ENCODE measurements around the gene AGBL1.

AGBL1 gene

DNA sequence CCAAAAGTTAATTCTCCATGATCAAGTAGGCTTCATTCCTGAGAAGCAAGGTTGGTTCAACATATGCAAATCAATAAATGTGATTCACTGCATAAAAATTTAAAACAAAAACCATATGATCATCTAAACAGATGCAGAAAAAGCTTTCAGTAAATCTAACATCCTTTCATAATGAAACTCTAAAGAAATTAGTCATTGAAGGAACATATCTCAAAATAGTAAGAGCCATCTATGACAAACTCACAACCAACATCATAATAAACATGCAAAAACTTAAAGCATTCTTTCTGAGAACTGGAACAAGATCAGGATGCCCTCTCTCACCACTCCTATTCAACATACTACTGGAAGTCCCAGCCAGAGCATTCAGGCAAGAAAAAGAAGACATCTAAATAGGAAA lies 254.1 kb downstream of the AGBL1 start:
- no peak for DNase-seq

DNA sequence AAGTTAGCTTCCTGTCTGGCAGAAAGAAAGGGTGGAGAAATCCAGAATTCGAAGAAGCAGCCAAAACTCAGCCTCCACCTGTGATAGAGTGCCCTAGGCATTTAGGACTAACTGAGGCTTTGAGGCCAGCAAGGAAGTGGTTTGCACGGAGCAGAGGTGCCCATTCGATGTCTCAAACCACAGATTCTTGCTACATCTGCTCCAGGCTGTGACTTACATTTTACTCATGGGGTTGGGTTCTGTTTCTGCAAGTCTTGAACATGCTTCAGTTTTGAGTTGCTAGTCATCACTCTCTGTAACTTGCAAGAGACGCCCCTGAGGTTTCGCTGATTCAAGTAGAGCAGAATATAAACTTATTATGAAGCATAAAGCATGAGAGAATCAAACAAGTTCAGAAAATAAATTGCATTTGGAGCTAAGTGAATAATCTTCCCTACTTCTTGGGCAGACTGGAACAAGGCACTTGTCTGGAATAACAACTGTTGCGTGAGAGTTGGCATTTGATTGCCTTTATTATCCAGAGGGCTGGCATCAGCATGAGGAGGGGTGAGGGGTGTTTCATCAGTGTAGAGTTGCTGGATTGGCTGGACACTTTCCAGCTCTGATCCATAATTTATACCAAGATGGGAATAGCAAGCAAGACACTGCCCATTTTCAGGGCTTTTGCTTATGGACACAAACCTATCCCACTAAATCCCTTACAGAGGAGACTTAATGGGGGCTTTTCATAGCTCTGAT lies 256.5 kb downstream of the AGBL1 start:
- DNase-seq, result no peak

DNA sequence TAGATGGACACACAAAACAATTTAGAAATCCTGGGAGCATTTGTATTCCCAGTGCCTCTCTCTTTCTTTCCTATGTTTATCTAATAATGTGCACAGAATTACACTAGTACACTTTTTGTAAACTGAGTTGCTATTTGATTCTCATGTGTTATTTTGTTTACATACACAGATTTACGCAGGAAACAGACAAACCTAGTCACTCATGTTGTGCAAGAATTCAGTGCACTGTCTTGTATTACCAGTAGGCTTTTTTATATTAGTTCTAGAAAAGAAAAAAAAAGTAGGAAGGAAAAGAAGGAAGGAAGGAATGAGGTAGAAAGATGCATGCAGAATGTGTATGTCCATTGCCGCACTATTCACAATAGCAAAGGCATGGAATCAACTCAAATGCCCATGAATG lies 257.4 kb downstream of the AGBL1 start:
- no peak for DNase-seq

DNA sequence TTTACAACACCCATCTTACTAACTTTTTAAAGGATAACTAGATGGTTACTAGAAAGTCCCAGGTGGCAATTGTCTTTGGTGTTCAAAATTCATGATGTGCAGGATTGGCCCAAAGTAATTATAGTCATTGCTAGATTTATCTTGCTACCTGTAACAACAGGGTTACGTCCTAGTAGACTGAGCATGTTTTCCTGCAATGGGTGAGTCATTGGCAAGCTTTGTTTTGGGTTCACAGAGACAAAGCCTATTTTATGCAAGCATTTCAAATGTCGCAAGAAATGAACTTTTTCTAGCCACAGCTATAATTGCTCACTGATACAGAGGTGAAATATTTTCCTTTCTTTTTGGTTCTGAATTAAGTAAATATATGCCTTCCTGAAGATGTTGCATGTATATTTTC lies 267.6 kb downstream of the AGBL1 start:
- no peak for DNase-seq

DNA sequence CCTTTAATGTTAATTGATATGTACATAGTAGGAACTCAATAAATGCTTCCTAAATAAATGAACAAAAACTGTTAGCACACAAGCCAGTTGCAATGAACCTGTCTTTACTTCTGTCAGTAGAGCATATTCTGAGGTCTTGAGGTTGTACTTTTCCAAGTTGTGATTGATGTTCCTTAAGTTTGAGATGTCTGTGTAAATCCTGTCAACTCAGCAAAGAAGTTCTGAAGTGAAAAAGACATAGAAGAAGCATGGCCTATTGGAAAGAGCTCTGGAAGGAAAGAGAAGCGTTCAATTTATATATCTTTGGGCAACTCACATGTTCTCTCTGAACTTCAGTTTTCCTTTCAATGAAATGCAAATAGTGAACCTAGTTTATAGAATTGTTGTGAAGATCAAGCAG lies 269.9 kb downstream of the AGBL1 start:
- no peak for DNase-seq

DNA sequence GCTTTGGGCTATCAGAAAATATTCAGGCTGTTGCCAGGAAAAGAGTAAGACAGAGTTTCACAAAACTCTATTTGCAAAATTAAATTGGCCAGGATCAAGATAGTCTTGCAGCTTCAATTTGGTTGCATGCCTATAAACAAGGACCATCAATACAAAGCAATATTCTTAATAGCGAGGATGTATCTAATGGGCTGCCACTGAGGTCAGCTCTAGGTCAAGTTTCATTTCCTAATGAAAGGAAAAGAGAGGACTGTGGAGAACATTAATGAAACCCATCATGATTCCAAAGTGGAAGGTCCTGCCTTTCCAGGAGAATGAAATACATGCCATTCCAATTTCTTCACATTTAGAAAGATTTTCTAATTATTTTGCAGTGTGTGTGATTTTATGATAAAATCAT lies 273.5 kb downstream of the AGBL1 start:
- no peak for DNase-seq

DNA sequence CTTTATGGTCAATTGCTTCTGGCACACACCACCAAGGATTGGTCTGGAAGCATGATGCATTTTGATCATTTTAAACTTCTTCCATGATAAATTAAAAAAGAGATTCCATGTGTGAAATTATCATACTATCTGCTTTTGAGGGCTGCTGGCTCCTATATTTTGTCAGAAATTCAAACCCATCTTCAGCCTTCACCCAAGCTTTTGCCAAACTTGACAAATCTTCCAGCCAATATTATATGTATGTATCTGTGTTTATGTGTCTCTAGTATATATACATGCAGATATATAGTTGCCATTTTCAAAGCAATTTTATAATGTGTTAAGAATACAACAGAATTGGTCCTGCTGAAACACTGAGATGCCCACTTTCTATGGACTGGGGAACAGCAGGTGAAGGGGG lies 275.7 kb downstream of the AGBL1 start:
- DNase-seq, result no peak

DNA sequence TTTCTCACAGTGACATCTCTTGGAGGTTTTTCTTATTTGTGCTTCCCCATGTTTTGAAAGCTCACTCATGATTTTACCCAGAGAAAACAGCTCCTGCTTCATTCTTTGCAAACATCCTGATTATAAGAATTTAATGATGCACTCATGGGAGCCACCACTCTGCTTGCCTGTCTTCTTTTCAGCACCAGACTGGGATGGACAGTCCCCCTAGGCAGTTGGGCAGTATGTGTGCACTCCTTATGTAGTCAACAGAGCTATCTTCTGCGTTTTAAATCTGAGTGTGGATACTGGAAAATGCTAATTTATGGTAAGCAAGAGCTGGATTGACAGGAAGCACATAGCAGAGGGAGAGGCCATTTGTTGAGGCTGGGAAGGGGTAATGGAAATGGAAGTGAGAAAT lies 276.1 kb downstream of the AGBL1 start:
- DNase-seq, result no peak

DNA sequence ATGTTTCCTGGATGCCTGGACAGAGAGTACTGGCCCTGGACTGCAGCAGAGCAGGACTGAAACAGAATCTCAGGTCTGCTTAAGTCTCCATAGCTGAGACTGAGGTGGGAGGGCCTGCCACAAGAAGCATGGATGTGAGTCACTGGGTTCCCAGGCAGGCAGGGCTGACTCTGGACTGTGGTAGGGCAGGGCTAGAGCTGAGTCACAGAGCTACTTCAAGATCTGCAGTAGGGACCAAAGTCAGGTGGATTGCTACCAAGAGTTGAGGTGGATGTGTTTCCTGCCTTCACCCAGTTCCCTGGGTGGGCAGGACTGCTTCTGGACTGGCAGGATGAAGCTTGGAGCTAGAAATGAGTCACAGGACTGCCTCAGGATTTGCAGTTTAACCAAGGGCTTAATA lies 282.9 kb downstream of the AGBL1 start:
- DNase-seq, result no peak

DNA sequence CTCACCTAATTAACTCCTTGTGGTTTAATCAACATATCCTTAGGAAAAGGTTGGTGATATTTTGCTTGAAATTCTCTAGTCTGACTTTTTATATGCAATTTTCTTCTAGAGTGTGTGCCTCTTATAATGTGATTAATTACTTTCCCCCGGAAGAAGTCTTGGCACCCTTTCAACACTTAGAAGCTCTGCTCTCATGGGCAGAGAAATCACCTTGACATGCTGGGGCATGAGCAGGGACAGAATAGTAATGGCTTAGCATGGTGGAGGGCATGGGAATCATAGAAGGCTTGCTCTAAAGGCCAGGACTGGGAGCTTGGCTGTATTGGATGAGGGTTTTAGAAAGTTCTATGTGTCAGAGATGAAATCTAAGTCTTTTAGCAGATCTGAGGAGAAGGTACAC lies 293.5 kb downstream of the AGBL1 start:
- no peak for DNase-seq

DNA sequence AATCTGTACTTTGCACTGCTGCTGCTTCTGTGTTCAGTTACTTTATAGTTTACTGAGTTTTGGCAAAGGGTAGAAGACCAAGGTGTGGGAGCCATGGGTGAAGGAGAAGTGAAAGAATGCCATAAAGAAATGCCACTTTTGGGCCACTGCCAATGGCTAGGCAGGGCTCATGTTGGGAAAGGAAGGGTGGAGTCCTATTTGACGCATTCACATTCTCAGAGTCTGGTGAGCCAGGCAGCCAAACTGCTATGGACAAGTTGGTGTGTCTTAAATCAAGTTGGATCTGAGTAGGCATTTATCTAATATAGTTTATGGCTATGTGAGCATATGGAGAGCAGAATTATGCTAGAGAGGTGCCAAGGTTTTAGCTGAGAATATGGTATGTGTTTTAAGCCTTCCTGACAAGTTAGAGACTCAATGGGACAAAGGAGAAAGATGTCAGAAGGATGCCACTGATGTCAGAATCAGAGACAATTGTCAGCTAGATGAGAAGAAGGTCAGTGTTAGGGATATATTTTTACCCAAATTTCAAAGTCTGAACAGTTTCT lies 296.1 kb downstream of the AGBL1 start:
- DNase-seq, result no peak

DNA sequence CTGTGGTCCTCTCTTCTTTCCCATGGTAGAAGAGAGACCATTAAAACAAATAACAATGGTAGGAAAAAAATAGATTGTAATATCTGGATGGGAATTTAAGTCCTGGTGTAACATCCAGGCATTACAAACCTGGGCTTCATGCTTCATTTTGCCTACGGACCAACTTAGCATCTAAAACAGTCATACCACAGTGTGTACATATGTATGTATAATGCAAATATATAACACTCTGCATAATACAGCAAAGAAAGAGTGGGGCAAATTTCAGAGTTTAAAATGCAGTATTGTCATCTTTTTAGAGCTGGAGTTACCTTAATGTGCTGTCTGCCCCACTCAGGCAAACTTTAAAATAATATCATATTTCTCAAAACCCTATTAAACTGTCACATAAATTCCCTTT lies 298.2 kb downstream of the AGBL1 start:
- no peak for DNase-seq

DNA sequence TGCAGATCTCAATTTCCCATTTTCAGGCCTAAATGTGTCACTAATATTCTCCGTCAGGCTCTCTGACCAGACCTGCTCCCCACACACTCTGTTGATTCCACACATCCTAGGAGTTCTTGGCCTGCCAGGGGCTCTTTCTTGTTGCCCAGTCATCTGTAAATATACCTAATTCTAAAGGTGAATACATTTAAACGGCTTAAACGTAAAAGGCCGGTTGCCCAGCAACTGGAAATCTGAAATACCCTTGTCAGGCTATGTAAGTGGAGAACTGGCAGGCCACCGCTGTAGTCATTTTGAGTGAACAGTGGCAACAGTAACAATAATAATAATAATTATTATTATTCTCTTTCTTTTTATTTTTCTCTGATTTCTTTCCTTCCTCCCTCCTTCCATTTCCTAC lies 302.7 kb downstream of the AGBL1 start:
- DNase-seq, result no peak

DNA sequence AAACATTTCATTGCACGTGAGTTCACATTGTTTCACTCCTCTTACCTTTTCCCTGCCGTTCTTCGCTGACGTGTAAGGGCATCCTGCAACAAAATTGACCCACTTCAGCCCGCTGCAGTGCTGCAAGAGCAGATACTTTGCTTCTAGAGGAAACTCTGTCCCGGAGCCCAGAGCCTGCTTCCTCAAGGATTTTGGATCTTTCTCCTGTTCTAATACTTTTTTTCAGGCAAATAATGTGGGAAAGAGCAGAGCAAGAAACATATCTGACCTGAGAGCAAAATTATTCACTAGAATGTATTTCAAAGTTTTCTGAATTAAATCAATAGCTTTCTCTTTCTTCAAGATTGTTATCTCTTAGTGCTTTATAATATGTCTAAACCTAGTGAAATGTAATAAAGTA lies 303.9 kb downstream of the AGBL1 start:
- no peak for DNase-seq

DNA sequence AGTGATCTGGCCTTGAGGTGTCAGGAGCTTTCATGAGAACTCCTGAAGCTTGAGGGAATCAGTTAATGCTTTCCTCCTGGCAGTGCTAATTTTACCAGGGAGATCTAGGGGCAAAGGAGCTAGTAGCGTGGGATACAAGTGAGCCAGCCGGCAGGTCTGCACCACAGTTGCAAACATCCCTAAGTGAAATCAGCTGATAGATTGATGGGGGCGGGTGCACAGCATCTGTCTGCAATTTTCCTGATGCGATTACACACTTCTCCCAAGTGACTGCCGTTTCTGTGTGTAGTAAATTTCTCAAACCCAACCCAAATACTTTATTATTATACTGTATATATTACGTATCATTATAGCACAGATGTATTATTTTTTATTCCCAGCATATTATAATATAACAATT lies 304.5 kb downstream of the AGBL1 start:
- no peak for DNase-seq

DNA sequence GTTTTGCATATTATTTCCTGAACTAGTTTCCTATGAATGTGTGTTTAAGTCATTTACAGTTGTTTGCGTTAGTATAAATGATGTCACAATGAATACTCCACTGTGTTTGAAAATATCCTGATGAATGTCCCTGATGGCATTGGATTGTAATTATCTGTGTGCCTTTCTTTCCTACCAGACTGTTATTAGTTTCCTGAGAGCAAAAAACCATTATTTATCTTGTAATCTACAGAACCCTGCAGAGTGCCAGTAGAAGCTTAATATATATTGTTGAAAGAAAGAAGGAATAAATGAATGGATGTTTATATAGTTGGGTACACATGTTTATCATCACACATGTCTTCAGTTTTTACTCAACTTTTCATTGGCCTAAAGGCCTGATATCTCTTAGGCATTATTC lies 312.6 kb downstream of the AGBL1 start:
- DNase-seq, result no peak

DNA sequence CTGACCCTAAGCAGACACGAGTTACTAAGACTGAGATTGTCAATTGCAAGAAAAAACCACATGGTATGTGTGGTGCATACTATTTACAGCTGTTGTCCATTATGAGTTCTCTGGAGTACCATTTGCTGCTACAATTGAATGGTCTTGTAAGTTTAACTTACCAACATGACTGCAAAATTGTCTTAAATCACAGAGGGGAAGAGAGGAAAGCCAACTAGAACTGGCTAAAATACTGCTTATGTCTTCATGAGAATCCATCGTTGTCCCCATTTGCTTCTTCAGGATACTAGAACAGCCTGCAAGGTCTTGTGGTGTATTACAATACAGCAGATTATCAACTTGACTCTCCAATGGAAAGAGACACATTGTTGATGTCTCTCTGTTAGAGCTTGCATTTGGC lies 313.2 kb downstream of the AGBL1 start:
- DNase-seq, result no peak

DNA sequence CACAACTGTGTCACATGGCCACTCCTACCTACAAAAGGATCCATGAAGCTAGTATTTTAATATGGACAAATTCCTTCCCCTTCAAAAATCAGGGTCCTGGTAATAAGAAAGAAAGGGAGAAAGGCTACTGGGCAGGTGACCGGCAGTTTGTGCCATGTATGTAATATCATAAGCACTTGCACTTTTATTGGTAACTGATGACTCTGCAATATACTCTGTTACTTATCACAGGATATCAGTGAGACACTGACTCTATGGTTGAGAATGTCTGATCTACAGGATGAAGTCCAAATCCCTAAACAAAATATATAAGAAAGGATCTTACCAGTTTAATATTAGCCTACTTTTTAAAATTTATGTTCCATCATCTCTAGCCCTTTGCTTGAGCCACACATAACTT lies 315.2 kb downstream of the AGBL1 start:
- DNase-seq, result no peak

DNA sequence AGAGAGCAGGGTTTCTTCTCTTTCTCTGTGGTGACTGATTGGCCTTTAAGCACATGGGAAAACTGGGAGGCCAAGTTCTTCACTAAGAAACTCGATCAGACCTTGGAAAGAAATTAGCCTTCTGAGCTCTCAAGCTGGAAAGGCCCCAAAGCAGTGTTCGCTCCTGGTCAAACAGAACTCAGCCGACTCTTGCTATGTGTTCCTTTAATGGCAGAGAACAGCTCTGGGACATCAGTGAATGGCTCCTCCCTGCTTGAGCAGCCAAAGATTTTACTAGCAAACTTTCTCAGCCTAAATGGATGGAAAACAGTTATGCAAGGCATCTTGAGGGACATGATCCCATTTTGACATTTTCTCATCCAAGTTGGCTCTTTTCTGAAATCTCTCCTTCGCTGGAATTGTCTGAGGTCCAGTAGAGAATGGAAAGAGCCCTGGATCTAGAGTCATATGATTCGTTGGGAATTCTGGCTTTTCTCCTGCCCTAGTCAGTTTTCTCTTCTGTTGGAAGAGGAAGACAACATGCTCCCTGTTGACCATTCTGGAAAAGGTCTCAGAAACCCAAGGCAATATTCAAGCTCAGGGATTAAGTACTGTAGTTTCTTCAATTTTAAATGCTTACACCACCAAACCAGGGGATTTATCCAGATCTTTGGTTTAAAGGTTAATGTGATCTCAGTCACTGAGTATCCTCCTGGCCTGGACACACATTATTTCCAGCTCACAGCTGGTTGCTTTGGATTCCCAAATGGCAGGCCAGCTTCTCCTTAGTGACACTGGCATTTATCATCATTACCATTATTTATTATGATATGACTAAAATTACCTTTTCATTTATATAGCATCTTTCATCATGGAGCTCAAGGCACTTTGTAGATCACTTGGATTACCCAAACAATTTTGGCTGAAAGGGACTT lies 319.6 kb downstream of the AGBL1 start:
- DNase-seq, result no peak

DNA sequence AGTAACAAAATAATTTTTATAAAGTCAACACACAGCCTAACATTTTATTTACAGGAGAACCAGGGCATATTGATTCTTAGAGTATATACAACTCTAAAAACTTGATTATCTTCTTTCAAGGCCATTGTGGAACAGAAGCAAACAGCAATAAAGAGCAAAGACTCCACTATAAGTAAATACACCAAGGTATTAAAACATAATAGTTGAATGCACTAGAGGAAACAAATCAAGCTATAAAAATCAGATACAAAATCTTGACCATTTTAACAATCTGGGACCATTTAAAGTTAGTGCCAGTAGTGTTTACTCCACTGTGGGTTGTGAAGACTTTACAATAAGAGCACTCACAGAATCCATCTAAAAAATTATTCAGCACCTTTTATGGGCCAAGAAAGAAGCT lies 323.6 kb downstream of the AGBL1 start:
- DNase-seq, result no peak

DNA sequence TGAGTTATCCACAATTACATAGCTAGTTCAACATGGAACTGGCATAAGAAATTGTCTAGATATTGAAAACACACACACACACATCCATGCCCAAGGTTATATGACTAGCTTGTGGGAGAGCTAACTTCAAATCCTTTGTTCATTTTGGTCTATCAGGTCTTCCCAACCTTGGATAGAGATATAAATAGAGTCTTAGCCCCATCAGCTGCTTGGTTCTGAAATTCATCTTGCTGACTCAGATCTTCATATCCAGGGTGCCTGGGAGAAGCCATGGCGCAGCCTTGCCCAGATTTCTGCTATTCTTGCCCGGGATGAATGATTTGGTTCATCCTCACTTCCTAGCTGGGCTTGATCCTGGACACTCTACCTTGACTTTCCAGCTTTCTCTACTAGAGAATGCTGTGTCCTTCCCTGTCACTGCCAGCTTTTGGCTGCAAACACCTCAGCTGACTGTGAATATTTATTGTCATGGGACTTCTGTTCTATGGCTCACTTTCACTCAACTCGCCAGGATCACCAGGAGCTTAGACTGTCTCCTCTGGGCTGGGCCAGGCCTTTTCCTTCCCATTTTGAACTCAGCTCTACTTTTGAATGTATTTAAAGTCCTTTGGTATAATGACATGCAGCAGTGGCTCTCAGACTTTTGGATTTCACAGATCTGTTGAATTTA lies 324.4 kb downstream of the AGBL1 start:
- DNase-seq, result no peak

DNA sequence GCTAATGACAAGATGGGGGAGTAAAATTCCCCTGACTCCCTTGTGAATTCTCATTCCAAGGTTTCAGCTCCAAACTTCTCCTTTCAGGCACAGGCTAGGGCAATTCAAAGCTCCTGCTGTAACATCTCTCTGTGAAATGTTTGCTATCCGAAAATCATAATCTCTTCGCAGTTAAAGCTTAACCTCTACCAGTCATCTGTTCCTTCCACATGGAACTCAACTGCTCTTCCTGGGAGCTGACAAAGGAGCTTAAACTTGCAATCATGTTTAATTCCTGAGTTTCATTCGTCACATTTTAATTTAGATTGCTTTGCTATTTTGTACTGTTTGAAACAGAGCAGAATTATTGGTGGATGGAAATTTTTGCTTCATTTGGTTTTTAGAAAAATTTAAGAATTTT lies 328.6 kb downstream of the AGBL1 start:
- no peak for DNase-seq

DNA sequence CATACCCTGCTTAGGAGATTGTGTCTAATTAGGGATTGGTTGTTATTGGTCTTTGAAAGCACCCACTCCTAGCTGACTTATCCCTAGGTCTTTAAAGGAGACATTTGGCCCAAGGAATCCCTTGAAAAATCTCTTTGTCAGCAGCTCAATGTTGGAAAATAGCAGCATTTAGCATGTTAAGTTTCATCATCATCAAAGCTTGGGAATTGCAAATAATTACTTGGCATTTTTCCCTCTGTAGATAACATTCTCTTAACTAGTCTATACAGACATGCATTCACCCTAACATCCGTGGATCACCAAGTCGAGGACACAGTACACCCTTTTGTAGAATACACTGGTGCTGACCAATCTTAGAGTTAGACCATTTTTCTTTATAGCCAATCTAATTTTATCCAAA lies 332.2 kb downstream of the AGBL1 start:
- no peak for DNase-seq

DNA sequence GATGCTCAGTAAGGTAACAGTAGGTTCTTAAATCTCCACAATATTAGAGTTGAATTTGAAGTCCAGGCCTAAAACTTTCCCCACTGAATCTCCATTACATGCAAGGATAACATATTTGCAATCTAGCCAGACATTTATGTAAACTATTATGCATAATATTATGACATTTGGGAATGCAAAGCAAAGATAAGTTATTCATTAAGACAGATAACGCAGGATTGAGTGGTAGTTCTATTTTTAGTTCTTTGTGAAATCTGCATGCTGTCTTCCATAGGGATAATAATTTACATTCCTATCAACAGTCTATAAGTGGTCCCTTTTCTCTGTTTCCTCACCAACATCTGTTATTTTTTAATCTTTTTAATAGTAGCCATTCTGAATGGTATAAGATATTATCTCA lies 333.5 kb downstream of the AGBL1 start:
- no peak for DNase-seq
